ENCODE measurements around the gene UBASH3B.

The UBASH3B gene

DNA sequence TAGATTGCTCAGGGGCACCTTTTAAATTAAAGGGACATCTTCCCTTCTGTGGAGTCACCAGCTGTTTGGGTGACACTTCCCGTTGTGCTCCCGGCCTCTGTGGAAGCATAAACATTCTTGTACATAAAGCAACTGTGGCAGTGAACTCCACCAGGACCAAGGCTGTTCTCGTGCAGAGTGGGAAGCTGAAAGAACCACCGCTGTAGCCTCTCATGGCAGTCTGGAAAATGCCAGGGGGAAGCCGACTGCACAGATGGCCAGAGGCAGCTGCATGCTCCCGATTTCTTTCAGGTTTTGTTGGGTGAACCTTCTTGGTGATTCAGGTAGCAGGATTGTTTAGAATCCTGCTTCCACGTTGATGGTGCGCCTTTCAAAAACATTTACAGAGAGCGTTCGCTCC, 10.3 kb downstream of the UBASH3B start:
- Histone ChIP-seq H3K9me3 (ENCODE audit: low read length) (no peaks in the 10 kb centered on the region), H3K27ac (ENCODE audit: low read depth, low read length) (no peak overlapping the region), H3K9ac (ENCODE audit: low read length) (no peak overlapping the region)

DNA sequence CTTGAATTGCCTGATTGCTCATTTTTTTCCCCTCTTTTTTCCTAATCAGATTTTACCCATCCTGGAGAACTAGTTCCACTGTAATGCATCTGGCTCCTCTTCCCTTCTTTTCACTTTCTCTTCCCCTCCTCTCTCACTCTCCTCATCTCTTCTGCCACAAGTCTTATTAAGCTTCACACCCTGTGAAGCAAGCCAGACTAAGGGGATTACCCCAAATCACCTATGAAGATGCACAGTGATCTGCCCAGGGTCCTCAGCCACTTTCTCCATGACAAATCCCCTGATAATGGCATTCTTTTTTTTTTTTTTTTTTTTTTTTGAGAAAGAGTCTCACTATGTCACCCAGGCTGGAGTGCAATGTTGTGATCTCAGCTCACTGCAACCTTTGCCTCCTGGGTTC, 11.2 kb downstream of the UBASH3B start:
- Histone ChIP-seq H3K4me1 (ENCODE audit: insufficient read depth, low read length) (no peaks in the 10 kb centered on the region), H3K36me3 (ENCODE audit: insufficient read depth, low read length) (no peaks in the 10 kb centered on the region), H3K4me3 (ENCODE audit: low read depth in 1 of 2, low read length in 2 of 2) (no peak overlapping the region), H3K27ac (ENCODE audit: low read depth, low read length) (no peak overlapping the region), H3K27me3 (ENCODE audit: control insufficient read depth in 1 of 2, insufficient read depth in 2 of 2, low read length in 2 of 2) (no peaks in the 10 kb centered on the region), H3K9ac (ENCODE audit: low read length) (no peak overlapping the region), H3K9me3 (ENCODE audit: low read length) (no peaks in the 10 kb centered on the region)

More for the DNA sequence above, 10.3 kb downstream of the UBASH3B start:
- no peaks in the 10 kb centered on the region for H3K36me3 ChIP-seq (ENCODE audit: insufficient read depth, low read length)
- no peak overlapping the region for H3K4me3 ChIP-seq (ENCODE audit: low read depth in 1 of 2, low read length in 2 of 2)
- H3K27me3 ChIP-seq (ENCODE audit: control insufficient read depth in 1 of 2, insufficient read depth in 2 of 2, low read length in 2 of 2) = no peaks in the 10 kb centered on the region
- no peaks in the 10 kb centered on the region for H3K4me1 ChIP-seq (ENCODE audit: insufficient read depth, low read length)

DNA sequence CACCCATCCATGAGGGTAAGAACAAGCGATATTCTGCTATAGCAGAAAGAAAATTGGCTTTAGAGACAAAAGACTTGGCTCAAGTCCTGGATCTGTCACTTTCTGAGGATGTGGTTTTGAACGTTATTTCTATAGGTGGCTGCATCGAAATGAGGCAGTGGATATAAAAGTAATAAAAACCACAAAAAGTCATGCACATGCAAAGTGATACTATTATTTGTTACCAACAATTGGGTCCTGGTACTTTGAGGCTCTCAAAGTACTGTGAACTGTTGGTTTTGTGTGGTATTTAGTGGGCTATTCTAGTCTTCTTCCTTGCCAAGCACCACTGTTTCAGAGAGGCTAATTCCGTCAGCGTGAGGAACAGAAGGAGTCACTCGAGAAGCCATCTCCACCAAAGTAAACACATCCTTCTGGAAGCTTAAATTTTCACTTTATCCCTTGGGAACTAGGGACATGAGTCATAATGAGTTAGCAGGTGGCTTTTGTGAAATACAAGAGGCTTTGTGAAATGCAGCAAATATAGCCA, 13.1 kb downstream of the UBASH3B start:
- Histone ChIP-seq H3K9me3 (ENCODE audit: low read length) (no peaks in the 10 kb centered on the region), H3K27ac (ENCODE audit: low read depth, low read length) (no peak overlapping the region), H3K36me3 (ENCODE audit: insufficient read depth, low read length) (no peaks in the 10 kb centered on the region), H3K9ac (ENCODE audit: low read length) (no peak overlapping the region), H3K27me3 (ENCODE audit: control insufficient read depth in 1 of 2, insufficient read depth in 2 of 2, low read length in 2 of 2) (no peaks in the 10 kb centered on the region), H3K4me1 (ENCODE audit: insufficient read depth, low read length) (no peaks in the 10 kb centered on the region), H3K4me3 (ENCODE audit: low read depth in 1 of 2, low read length in 2 of 2) (no peak overlapping the region)

DNA sequence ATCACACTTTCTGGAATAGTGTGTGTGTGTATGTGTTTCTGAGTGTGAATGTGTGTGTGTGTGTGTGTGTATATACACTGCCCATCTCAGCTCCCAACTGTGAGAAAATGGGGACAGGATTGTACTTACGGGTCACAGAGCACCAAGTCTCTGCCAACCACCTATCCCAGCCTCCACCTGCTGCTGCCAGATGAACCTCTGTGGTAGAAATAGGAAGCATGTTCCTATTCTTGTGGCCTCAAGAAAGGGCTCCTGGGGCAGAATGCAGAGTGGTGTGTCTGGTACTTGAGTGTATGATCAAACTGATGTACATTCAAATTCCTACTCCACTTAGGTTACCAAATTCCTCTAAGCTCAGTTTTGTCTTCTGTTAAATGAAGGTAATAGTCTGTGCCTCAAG, 14.6 kb downstream of the UBASH3B start:
- Histone ChIP-seq H3K9me3 (ENCODE audit: low read length) (no peaks in the 10 kb centered on the region), H3K9ac (ENCODE audit: low read length) (no peak overlapping the region), H3K27me3 (ENCODE audit: control insufficient read depth in 1 of 2, insufficient read depth in 2 of 2, low read length in 2 of 2) (no peaks in the 10 kb centered on the region), H3K4me3 (ENCODE audit: low read depth in 1 of 2, low read length in 2 of 2) (no peak overlapping the region), H3K4me1 (ENCODE audit: insufficient read depth, low read length) (no peaks in the 10 kb centered on the region), H3K36me3 (ENCODE audit: insufficient read depth, low read length) (no peaks in the 10 kb centered on the region), H3K27ac (ENCODE audit: low read depth, low read length) (no peak overlapping the region)

DNA sequence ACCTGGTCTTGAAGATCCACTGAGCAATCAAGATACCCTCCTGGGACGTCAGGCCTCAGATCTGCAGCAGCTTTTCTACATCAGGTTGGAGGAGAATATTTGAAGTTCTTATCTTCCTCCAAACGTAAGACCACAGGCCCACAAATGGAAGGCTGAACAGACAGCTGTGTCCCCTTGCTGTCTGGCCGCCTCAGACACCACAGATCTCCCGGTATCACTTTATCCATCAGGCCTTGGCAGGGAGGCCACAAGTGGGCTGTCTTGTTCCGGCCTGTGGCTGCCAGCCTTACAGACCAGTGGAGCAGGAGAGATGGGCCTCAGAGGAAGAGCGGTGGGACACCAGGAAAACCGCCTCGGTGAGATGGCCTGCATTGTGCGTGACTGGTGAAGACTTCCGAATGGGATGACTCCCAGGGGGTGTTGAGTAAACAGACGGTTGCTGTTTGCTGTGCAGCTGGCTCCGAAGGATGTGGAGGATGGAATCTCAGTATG, 15.9 kb downstream of the UBASH3B start:
- H3K9ac ChIP-seq (ENCODE audit: low read length) = no peak overlapping the region

DNA sequence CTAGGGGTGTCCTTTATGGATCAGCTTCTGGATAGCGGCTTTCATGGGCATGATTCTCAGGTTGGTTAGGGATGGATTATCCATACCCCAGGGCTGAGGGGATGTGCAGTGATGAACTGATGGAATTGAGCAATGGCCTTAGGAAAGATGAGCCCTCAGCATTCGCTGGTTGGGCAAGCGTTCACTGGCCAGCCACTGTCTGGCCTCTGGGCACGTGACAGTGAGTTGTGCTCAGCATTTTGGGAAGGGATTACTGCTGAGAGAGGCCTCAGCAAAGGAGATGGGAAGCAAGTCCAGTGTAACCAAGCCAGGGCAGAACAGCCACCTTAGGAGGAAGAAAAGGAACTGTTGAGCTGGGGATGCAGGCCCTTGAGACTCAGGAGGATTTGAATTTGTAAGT, 17.4 kb downstream of the UBASH3B start:
- no peak overlapping the region for H3K27ac ChIP-seq (ENCODE audit: low read depth, low read length)
- no peaks in the 10 kb centered on the region for H3K9me3 ChIP-seq (ENCODE audit: low read length)
- no peaks in the 10 kb centered on the region for H3K36me3 ChIP-seq (ENCODE audit: insufficient read depth, low read length)
- H3K4me1 ChIP-seq (ENCODE audit: insufficient read depth, low read length) = no peaks in the 10 kb centered on the region
- H3K4me3 ChIP-seq (ENCODE audit: low read depth in 1 of 2, low read length in 2 of 2) = no peak overlapping the region
- no peak overlapping the region for H3K9ac ChIP-seq (ENCODE audit: low read length)
- no peaks in the 10 kb centered on the region for H3K27me3 ChIP-seq (ENCODE audit: control insufficient read depth in 1 of 2, insufficient read depth in 2 of 2, low read length in 2 of 2)

More for the DNA sequence above, 15.9 kb downstream of the UBASH3B start:
- Histone ChIP-seq H3K36me3 (ENCODE audit: insufficient read depth, low read length) (no peaks in the 10 kb centered on the region), H3K4me3 (ENCODE audit: low read depth in 1 of 2, low read length in 2 of 2) (no peak overlapping the region), H3K27me3 (ENCODE audit: control insufficient read depth in 1 of 2, insufficient read depth in 2 of 2, low read length in 2 of 2) (no peaks in the 10 kb centered on the region), H3K9me3 (ENCODE audit: low read length) (no peaks in the 10 kb centered on the region), H3K27ac (ENCODE audit: low read depth, low read length) (no peak overlapping the region), H3K4me1 (ENCODE audit: insufficient read depth, low read length) (no peaks in the 10 kb centered on the region)

DNA sequence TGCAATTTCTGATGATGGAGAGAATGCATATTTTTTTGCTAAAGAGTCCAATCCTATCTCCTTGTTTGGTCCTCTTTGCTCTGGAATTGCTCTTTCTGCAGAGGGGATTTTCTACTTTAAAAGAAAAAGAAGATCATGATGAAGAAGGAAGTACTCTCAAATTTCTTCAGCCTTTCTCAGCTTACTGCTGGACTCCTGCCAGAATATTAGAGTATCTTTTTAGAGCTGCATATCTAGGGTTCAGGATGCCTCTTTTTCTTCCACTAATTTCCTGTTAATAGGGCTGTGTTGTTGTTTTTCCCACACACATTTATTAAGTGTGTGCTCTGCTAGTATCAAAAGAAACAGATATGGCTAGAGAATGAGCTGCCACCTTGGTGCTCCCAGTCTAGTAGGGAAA, 18.2 kb downstream of the UBASH3B start:
- Histone ChIP-seq H3K27me3 (ENCODE audit: control insufficient read depth in 1 of 2, insufficient read depth in 2 of 2, low read length in 2 of 2) (no peaks in the 10 kb centered on the region), H3K4me3 (ENCODE audit: low read depth in 1 of 2, low read length in 2 of 2) (no peak overlapping the region), H3K4me1 (ENCODE audit: insufficient read depth, low read length) (no peaks in the 10 kb centered on the region), H3K36me3 (ENCODE audit: insufficient read depth, low read length) (no peaks in the 10 kb centered on the region), H3K27ac (ENCODE audit: low read depth, low read length) (no peak overlapping the region), H3K9ac (ENCODE audit: low read length) (no peak overlapping the region), H3K9me3 (ENCODE audit: low read length) (no peaks in the 10 kb centered on the region)

DNA sequence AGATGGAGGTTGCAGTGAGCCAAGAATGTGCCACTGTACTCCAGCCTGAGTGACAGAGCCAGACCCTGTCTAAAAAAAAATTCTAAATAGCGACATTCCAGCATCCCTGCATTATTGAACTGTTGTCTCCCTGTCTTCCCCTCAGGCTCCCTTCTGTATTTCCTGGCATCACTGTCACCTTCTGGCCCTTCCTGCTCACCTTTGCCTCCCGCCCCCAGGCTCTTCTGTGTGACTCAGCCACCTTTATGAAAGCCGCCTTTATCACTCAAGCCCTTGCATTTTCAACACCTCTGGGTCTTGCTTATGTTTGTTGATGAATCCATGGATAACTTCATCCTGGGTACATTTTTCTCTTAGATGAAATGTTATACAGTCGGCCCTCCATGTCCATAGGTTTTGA, 21.1 kb downstream of the UBASH3B start:
- no peak overlapping the region for H3K4me3 ChIP-seq (ENCODE audit: low read depth in 1 of 2, low read length in 2 of 2)
- H3K27ac ChIP-seq (ENCODE audit: low read depth, low read length) = no peak overlapping the region
- H3K36me3 ChIP-seq (ENCODE audit: insufficient read depth, low read length) = no peaks in the 10 kb centered on the region
- H3K9me3 ChIP-seq (ENCODE audit: low read length) = no peaks in the 10 kb centered on the region
- no peak overlapping the region for H3K9ac ChIP-seq (ENCODE audit: low read length)
- no peaks in the 10 kb centered on the region for H3K4me1 ChIP-seq (ENCODE audit: insufficient read depth, low read length)
- H3K27me3 ChIP-seq (ENCODE audit: control insufficient read depth in 1 of 2, insufficient read depth in 2 of 2, low read length in 2 of 2) = no peaks in the 10 kb centered on the region

DNA sequence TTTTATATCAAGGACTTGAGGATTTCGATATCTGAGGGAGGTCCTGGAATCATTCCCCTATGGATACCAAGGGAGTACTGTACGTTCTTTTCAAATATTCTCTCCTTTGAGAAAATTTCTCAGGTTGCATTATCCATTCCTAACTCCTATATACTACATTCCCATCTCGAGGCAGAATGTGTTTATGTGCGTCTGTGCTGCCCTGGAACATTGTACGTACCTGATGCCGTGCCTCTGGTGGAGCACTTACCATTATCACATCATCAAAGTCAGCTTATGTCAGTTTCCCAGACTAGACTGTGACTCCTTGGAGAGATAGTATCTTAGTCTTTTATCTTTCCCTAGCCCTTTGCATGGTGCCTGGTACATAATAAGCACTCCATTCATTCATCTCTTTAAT, 21.7 kb downstream of the UBASH3B start:
- H3K27me3 ChIP-seq (ENCODE audit: control insufficient read depth in 1 of 2, insufficient read depth in 2 of 2, low read length in 2 of 2) = no peaks in the 10 kb centered on the region
- no peaks in the 10 kb centered on the region for H3K9me3 ChIP-seq (ENCODE audit: low read length)
- H3K27ac ChIP-seq (ENCODE audit: low read depth, low read length) = no peak overlapping the region
- H3K4me1 ChIP-seq (ENCODE audit: insufficient read depth, low read length) = no peaks in the 10 kb centered on the region
- no peak overlapping the region for H3K9ac ChIP-seq (ENCODE audit: low read length)
- no peak overlapping the region for H3K4me3 ChIP-seq (ENCODE audit: low read depth in 1 of 2, low read length in 2 of 2)
- no peaks in the 10 kb centered on the region for H3K36me3 ChIP-seq (ENCODE audit: insufficient read depth, low read length)

DNA sequence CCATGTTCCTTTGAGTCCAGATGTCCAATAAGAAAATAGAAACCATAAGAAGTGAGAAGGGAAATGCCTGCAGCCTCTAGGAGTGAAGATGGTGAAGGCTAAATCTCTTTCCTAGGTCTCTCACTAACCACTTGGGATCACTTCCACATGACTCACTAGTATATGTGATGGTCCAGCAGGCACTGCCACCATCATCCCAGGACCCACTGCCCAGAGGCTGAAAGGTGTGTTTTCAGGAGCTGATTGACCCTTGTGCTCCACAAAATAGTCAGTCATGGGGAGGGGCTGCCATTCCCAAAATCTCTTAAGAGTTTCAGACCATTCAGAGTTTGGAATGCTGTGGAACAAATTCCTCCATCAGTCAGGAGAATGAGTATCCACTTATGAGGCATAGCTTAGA, 22.9 kb downstream of the UBASH3B start:
- Histone ChIP-seq H3K9ac (ENCODE audit: low read length) (no peak overlapping the region), H3K27ac (ENCODE audit: low read depth, low read length) (no peak overlapping the region), H3K27me3 (ENCODE audit: control insufficient read depth in 1 of 2, insufficient read depth in 2 of 2, low read length in 2 of 2) (no peaks in the 10 kb centered on the region), H3K4me1 (ENCODE audit: insufficient read depth, low read length) (no peaks in the 10 kb centered on the region), H3K9me3 (ENCODE audit: low read length) (no peaks in the 10 kb centered on the region), H3K4me3 (ENCODE audit: low read depth in 1 of 2, low read length in 2 of 2) (no peak overlapping the region), H3K36me3 (ENCODE audit: insufficient read depth, low read length) (no peaks in the 10 kb centered on the region)

DNA sequence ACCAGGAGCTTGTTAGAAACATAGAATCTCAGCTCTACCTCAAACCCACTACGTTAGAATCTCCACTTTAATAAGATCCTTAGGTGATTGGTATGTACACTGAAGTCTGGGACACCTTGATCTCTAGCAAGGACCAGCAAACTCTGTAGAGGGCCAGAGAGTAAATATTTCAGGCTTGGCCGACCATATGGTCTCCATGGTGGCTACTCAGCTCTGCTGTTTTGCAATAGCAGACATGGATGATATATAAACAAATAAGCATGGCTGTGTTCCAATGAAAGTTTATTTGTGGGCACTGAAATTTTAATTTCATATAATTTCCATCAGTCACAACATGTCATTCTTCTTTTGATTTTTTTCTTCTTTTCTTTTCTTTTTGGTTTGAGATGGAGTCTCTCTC, 23.9 kb downstream of the UBASH3B start:
- no peak overlapping the region for H3K9ac ChIP-seq (ENCODE audit: low read length)
- H3K27ac ChIP-seq (ENCODE audit: low read depth, low read length) = no peak overlapping the region
- no peaks in the 10 kb centered on the region for H3K36me3 ChIP-seq (ENCODE audit: insufficient read depth, low read length)
- H3K4me1 ChIP-seq (ENCODE audit: insufficient read depth, low read length) = no peaks in the 10 kb centered on the region
- H3K27me3 ChIP-seq (ENCODE audit: control insufficient read depth in 1 of 2, insufficient read depth in 2 of 2, low read length in 2 of 2) = no peaks in the 10 kb centered on the region
- no peaks in the 10 kb centered on the region for H3K9me3 ChIP-seq (ENCODE audit: low read length)
- no peak overlapping the region for H3K4me3 ChIP-seq (ENCODE audit: low read depth in 1 of 2, low read length in 2 of 2)

DNA sequence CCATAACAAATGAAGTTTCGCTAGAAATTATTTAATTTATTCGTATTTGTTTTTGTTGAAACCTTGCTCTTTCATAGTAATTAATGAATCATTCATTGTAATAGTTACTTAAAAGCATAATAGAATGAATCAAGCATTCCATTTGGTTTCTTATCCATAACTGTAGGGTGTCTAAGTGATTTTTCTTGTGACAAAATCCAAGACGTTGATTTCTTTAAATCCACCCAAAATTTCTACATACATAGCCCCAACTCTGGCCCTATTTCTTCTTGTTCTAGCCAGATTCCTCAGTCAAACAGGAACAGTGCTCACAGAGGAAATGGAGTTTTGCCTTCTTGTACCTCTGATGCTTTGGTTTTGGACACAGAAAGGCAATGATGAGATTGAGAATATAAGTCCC, 25.5 kb downstream of the UBASH3B start:
- Histone ChIP-seq H3K9ac (ENCODE audit: low read length) (no peak overlapping the region), H3K4me1 (ENCODE audit: insufficient read depth, low read length) (peaks cover 5% of the 10 kb centered on the region), H3K36me3 (ENCODE audit: insufficient read depth, low read length) (no peaks in the 10 kb centered on the region), H3K9me3 (ENCODE audit: low read length) (no peaks in the 10 kb centered on the region), H3K4me3 (ENCODE audit: low read depth in 1 of 2, low read length in 2 of 2) (no peak overlapping the region), H3K27me3 (ENCODE audit: control insufficient read depth in 1 of 2, insufficient read depth in 2 of 2, low read length in 2 of 2) (no peaks in the 10 kb centered on the region), H3K27ac (ENCODE audit: low read depth, low read length) (no peak overlapping the region)
